IPS DF 6.9 (cell line): ENCODE measurements around the gene SERPINI1.

ENCODE experiments used
- DNase-seq: peaks from one replicate; pipeline ENCODE4 v3.0.0-alpha.2; 2013; ENCODE audit warnings: low read depth, low spot score
- H3K27ac ChIP-seq: one replicate; pipeline ENCODE4 v1.5.1; 2013; ENCODE audit warnings: low read length, control low read depth
- H3K27me3 ChIP-seq: 2 replicates; pipeline ENCODE4 v1.6.1; 2013; ENCODE audit warnings: mild to moderate bottlenecking, low read length; ENCODE audit not compliant: control insufficient read depth, insufficient read depth
- H3K36me3 ChIP-seq: 2 replicates; pipeline ENCODE4 v1.6.1; 2013; ENCODE audit warnings: low read length; ENCODE audit not compliant: control insufficient read depth, insufficient read depth
- H3K4me1 ChIP-seq: 2 replicates; pipeline ENCODE4 v1.6.1; 2013; ENCODE audit warnings: low read length; ENCODE audit not compliant: control insufficient read depth, insufficient read depth
- H3K4me3 ChIP-seq: 2 replicates; pipeline ENCODE4 v1.5.1; 2013; ENCODE audit warnings: mild to moderate bottlenecking, low read length
- H3K9me3 ChIP-seq: 2 replicates; pipeline ENCODE4 v1.6.1; 2013; ENCODE audit warnings: low read length, inconsistent platforms; ENCODE audit not compliant: control insufficient read depth, insufficient read depth
- WGBS: extraction: QIAGEN DNeasy Blood & Tissue Kit; methylation state at CpG from one replicate; pipeline ENCODE4 v1.1.7; 2013; ENCODE audit warnings: mixed read lengths, missing lambda C conversion rate; ENCODE audit not compliant: insufficient read length, insufficient coverage; 5-methylcytosine and 5-hydroxymethylcytosine counted together

The SERPINI1 gene

DNA sequence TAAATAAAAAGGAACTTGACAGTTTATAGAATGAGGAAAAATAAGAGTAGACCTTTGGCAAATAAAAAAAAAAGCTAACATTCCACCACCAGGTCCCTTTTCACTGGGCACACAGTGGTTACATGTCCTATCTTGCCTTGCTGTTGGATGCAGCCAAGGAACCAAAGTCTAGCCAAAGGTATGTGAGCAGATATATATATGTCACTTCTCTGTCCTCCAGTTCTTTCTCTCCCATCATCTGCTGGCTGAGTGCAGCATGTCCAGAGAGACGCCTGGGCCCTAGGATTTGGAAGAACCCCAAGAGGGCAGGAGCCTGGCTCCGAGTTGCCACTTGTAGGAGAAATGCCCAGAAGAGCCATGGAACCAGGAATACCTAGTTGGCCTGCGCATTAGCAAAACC is 104.7 kb downstream of the SERPINI1 start:
- WGBS, result no CpG with 5 or more reads among the region's 3 CpGs
- no peaks in the 10 kb centered on the region for H3K4me1 ChIP-seq
- H3K9me3 ChIP-seq, result no peaks in the 10 kb centered on the region
- no peaks in the 10 kb centered on the region for H3K36me3 ChIP-seq
- no peak for DNase-seq
- H3K27ac ChIP-seq, result no peak overlapping the region
- no peak overlapping the region for H3K4me3 ChIP-seq
- H3K27me3 ChIP-seq, result no peaks in the 10 kb centered on the region

DNA sequence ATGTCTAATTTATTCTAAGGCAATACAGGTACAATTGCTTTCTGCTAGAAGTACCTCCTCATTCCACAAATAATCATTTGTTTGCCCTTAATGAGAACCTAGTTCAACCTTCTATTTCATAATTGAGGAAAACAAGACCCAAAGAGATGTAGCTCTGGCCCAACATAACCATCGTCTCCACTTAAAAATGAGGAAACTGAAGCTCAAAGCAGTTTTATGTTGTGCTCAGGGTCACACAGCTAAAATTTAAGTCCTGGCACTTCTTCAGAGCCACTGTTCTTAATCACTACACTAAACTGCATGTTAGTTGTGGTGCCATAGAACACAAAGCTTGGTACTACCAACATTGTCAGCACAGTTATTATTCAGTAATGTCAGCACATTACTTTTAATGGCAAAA is 108.0 kb downstream of the SERPINI1 start:
- Histone ChIP-seq H3K4me1 (no peaks in the 10 kb centered on the region), H3K27ac (no peak overlapping the region), H3K36me3 (no peaks in the 10 kb centered on the region), H3K4me3 (no peak overlapping the region), H3K27me3 (no peaks in the 10 kb centered on the region), H3K9me3 (no peaks in the 10 kb centered on the region)
- WGBS, result no CpG with 5 or more reads among the region's 1 CpG
- DNase-seq, result no peak

DNA sequence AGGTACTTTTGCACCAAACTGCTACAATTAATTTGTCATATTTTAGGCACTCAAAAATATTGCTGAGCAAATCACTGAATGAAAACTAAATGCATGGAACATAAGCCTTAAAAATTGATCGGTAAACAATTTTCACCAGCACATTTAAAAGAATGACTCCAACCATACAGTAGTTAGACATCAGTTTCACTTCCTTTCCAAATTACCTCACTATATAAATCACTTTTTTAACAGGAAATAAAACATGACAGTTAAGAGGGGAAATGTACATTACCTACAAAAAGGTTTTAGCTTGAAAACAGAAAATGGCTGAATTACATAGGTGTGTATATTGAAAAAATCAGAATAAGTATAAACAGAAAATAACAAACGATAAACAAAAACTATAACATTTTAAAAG is 108.4 kb downstream of the SERPINI1 start:
- no peak for DNase-seq
- H3K4me3 ChIP-seq, result no peak overlapping the region
- no peak overlapping the region for H3K27ac ChIP-seq

DNA sequence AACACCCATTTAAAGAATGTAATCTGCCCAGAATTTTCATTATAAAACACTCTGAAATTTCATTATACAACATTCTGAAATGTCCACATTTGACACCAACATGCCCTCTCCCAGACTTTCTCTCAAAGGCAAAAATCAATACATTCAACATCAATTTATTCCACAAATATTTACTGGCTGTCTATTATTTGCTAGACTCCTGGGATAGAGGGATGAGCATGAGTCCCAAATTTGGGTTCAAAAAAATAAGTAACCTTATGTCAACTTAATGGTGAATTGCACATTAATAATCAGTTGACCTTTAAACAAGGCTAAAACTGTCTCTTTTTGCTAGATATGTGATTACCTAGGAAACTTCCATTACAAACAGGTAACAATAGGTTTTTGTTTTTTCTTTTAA is 109.0 kb downstream of the SERPINI1 start:
- no peak overlapping the region for H3K4me3 ChIP-seq
- no peaks in the 10 kb centered on the region for H3K4me1 ChIP-seq
- no peak for DNase-seq

More for the DNA sequence above, 108.4 kb downstream of the SERPINI1 start:
- Histone ChIP-seq H3K9me3 (no peaks in the 10 kb centered on the region), H3K36me3 (no peaks in the 10 kb centered on the region), H3K4me1 (no peaks in the 10 kb centered on the region), H3K27me3 (no peaks in the 10 kb centered on the region)
- WGBS, result no CpG with 5 or more reads among the region's 2 CpGs

DNA sequence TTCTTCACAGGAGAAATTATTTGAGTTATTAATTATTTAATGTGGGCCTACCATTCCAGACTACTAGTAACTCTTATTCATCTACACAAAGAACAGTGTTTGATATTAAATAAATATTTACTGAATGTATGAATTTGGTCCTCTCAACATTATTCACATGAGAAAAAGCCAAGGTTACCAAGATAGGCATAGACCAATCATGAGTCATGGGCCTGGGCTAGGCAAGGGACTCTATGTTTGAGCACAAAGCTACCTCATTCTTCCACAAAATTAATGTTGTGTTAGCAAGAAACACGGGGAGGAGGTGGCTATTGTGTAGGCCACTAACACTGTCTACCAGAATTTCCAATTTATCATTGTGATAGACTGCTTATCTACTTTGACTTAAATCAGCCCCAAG is 115.7 kb downstream of the SERPINI1 start:
- H3K36me3 ChIP-seq, result no peaks in the 10 kb centered on the region
- H3K4me3 ChIP-seq, result no peak overlapping the region
- H3K27ac ChIP-seq, result no peak overlapping the region
- no peaks in the 10 kb centered on the region for H3K9me3 ChIP-seq
- H3K4me1 ChIP-seq, result no peaks in the 10 kb centered on the region
- DNase-seq, result no peak
- H3K27me3 ChIP-seq, result no peaks in the 10 kb centered on the region
- WGBS, result no CpG with 5 or more reads among the region's 1 CpG

More for the DNA sequence above, 109.0 kb downstream of the SERPINI1 start:
- Histone ChIP-seq H3K27ac (no peak overlapping the region), H3K36me3 (no peaks in the 10 kb centered on the region), H3K27me3 (no peaks in the 10 kb centered on the region), H3K9me3 (no peaks in the 10 kb centered on the region)

DNA sequence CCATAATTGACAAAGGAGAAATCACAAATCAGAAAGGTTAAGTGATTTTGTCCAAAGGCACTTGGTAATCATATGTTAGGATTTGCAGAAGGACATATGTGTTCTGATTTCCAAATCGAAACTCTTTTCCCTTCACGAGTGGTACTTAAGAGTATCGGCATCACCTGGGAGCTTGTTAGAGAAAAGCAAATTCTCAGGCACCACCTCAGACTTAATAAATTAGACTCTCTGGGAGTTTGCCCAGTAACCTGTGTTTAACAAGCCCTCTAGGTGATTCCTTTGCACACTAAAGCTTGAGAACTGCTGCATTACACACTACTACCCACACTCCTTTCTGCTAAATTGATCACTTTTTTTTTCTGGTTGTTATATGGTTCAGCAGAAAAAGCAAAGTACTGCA is 116.2 kb downstream of the SERPINI1 start:
- no peaks in the 10 kb centered on the region for H3K27me3 ChIP-seq
- DNase-seq, result no peak
- WGBS, result no CpG with 5 or more reads among the region's 3 CpGs
- H3K4me1 ChIP-seq, result no peaks in the 10 kb centered on the region
- H3K36me3 ChIP-seq, result no peaks in the 10 kb centered on the region
- no peak overlapping the region for H3K4me3 ChIP-seq
- H3K27ac ChIP-seq, result no peak overlapping the region
- no peaks in the 10 kb centered on the region for H3K9me3 ChIP-seq

DNA sequence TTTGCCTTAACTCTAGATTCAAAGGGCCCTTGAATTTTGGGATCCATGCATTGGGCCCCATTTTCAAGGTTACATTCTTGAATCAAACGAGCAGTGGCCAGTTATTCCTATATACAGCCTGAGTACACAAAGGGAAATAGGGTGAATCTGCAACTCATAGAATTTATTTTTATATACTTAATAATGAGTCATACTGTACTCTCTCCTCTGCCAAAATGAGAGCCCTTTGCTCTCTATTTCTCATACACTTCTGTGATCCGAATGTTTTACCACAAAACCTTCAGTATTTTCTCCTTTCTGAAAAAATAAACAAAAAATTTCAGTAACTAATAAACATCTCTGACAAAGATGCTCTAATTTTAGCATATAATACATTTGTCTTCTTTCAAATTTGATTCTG is 116.7 kb downstream of the SERPINI1 start:
- Histone ChIP-seq H3K4me1 (no peaks in the 10 kb centered on the region), H3K36me3 (no peaks in the 10 kb centered on the region), H3K27me3 (no peaks in the 10 kb centered on the region), H3K27ac (no peak overlapping the region), H3K4me3 (no peak overlapping the region), H3K9me3 (no peaks in the 10 kb centered on the region)
- no peak for DNase-seq
- no CpG with 5 or more reads among the region's 2 CpGs for WGBS

DNA sequence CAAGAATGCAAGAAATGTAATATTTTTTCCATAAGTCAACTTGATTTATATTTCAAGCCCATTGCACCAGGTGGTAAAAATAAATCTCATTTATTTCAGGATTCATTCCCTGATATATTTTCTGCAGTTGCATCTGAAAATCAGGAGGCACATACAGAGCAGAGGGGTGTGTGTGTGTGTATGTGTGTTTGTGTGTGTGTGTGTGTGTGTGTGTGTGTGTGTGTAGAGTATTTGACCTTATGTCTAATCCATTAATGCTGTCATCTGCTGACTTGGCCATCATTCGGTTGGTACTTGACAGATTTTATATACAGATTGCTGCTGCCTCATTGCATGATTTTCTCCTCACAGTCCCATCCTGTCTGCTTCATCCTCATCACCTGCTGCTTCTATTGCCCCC is 118.5 kb downstream of the SERPINI1 start:
- Histone ChIP-seq H3K4me3 (no peak overlapping the region), H3K36me3 (no peaks in the 10 kb centered on the region), H3K27me3 (no peaks in the 10 kb centered on the region), H3K27ac (no peak overlapping the region), H3K9me3 (no peaks in the 10 kb centered on the region), H3K4me1 (no peaks in the 10 kb centered on the region)
- DNase-seq, result no peak
- no CpG with 5 or more reads among the region's 1 CpG for WGBS

DNA sequence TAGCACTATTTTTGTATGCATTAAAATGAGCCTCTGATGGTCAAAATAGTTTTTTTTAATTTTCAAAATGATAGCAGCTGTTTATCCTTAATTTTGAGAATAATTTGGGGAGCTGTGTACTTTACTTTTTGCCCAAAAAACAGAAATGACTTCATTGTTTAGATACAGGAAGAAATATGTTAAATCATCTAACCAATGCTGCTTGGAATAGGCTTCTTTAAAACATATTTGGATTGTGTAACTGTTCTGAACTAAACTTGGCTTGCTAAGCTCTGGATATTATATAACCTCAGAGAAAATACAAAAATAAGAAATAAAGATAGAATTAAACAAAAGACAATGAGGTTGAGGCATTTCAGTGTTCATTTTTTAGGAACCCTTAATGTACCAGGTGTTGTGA is 119.3 kb downstream of the SERPINI1 start:
- Histone ChIP-seq H3K4me3 (no peak overlapping the region), H3K36me3 (no peaks in the 10 kb centered on the region), H3K4me1 (no peaks in the 10 kb centered on the region), H3K27me3 (no peaks in the 10 kb centered on the region), H3K9me3 (no peaks in the 10 kb centered on the region), H3K27ac (no peak overlapping the region)
- DNase-seq, result no peak

DNA sequence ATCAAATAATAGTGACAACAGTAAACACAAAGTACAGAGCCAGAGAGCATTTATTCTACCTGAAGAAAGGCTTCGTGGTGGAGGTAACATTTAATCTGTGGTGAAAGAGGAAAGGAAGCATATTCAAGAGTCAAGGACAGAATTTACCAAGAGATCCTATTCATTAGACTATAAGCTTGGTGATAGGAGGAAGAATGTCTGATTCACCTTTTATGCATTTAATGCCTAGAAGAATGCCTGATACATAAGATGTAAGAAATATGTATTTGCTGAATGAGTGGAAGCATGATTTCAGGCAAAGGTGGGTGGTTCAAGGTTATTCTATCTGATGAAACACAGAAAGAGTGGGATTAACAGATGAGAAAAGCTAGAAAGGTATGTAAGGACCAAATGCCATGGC is 119.8 kb downstream of the SERPINI1 start:
- no peaks in the 10 kb centered on the region for H3K4me1 ChIP-seq
- DNase-seq, result no peak
- no peaks in the 10 kb centered on the region for H3K9me3 ChIP-seq
- no CpG with 5 or more reads among the region's 1 CpG for WGBS
- H3K4me3 ChIP-seq, result no peak overlapping the region
- no peaks in the 10 kb centered on the region for H3K36me3 ChIP-seq
- H3K27me3 ChIP-seq, result no peaks in the 10 kb centered on the region
- no peak overlapping the region for H3K27ac ChIP-seq

DNA sequence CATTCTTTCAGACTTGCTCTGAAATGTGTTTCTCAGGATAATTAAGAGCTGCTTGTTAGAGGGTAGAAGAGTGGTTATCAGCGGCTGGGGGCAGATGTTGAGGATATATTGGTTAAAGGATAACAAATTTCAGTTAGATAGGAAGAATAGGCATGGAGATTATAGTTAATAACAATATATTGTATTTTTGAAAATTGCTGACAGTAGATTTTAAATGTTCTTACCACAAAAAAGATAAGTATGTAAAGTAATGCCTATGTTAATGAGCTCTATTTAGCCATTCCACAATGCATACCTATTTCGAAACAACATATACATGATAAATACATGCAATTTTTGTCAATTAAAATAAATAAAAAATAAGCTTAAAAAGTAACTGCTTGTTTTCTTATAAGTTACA is 123.3 kb downstream of the SERPINI1 start:
- H3K36me3 ChIP-seq, result no peaks in the 10 kb centered on the region
- H3K27me3 ChIP-seq, result no peaks in the 10 kb centered on the region
- no peak for DNase-seq
- no peak overlapping the region for H3K4me3 ChIP-seq
- H3K27ac ChIP-seq, result no peak overlapping the region
- no peaks in the 10 kb centered on the region for H3K4me1 ChIP-seq
- no peaks in the 10 kb centered on the region for H3K9me3 ChIP-seq
- no CpG with 5 or more reads among the region's 2 CpGs for WGBS
